HCT116 (cell line): ENCODE results near the gene BNC1.

Source experiments
- EZH2phosphoT487 ChIP-seq: fragments of 200-600 bp; IDR thresholded peaks from 2 replicates; pipeline ENCODE4 v1.6.1; 2018; ENCODE audit warnings: antibody characterized with exemption, borderline replicate concordance
- POLR2A ChIP-seq: IDR thresholded peaks from 2 replicates; pipeline ENCODE4 v1.7.0; 2011; ENCODE audit warnings: borderline replicate concordance; ENCODE audit not compliant: insufficient read depth, insufficient read length; ENCODE audit errors: extremely low read depth
- POLR2AphosphoS5 ChIP-seq: IDR thresholded peaks from 2 replicates; pipeline ENCODE4 v1.6.1; 2011; ENCODE audit warnings: mild to moderate bottlenecking, low read depth, low read length, moderate library complexity

GRCh38 chr15:83319771-83320170 lies 35.3 kb upstream of the BNC1 start:
- TF ChIP-seq POLR2A: no peak
- TF ChIP-seq POLR2AphosphoS5: no peak
- no peak for TF ChIP-seq EZH2phosphoT487
